Measurements from ENCODE around the gene GRIN2A. TPM values are rescaled to one million over a fixed set of nuclear protein-coding genes. Genes with fewer than 3 reads are reported as not detected.

Gene GRIN2A
- total and polyA plus RNA-seq, 2 donors (not counting 3 experiments of a cell fraction or from before 2014, with no cell fraction given) = not detected

DNA sequence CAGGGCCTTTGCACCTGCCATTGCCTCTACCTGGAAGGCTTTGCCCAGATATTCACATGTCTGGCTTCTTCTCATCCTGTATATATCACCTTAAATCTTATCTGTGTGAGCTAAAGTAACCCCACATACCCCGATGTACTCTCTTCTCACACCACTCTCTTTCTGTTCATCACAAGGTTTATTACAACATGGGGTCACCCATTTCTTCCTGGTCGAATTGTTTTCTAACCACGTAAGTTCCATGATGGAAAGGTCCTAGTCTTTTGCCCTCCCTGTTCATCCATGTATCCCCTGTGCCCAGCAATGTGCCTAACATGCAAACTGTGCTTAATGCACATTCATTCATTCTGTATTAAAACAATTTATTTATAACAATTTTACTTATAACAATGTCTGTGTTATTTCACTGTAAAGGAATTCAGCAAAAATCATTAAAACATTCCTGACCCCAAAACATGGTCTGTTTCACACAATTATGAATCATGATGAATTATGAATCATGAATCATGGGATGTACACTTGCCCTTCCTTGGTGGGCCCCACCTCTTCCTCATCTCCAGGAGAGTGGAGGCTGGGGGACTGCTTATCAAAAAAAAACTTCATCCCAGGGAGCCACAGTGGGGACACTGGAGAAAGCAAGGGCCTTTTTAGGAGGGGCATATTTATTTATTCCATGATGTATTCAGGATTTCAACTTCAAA is 336.4 kb downstream of the GRIN2A start:
- no peak for FAIRE-seq
- intact Hi-C loops (cut with micrococcal nuclease) (no loop called here), dilution Hi-C loops (cut with MboI; ENCODE audit: extremely low pct_ligation_motif_present, low sequenced_read_pairs) (no loop called here)
- Histone ChIP-seq H3K27ac (ENCODE audit: insufficient read depth, low read depth, low read length) (peak overlapping the region; percentile 58), H3K9me3 (replicated peaks; ENCODE audit: control insufficient read depth, insufficient read depth, low read length) (no peaks in the 10 kb centered on the region), H3K36me3 (ENCODE audit: control insufficient read depth in 2 of 2, extremely low read depth in 1 of 2, insufficient read depth in 2 of 2, low read length in 2 of 2) (no peaks in the 10 kb centered on the region), H3K27me3 (ENCODE audit: control insufficient read depth in 2 of 2, insufficient read depth in 2 of 2, low read length in 2 of 2) (no peaks in the 10 kb centered on the region), H4K20me1 (replicated peaks; ENCODE audit: control insufficient read depth, extremely low read depth, insufficient read depth, low read length) (no peaks in the 10 kb centered on the region), H2AFZ (ENCODE audit: low read depth, low read length) (no peak overlapping the region), H3K4me3 (replicated peaks in 1 of 3; ENCODE audit: insufficient read depth in 1 of 3, low read depth in 1 of 3, low read length in 3 of 3) (no peak overlapping the region), H3K79me2 (ENCODE audit: control insufficient read depth, insufficient read depth, low read length) (no peaks in the 10 kb centered on the region), H3K4me1 (ENCODE audit: control insufficient read depth, extremely low read depth, insufficient read depth, low read length) (peaks cover 26% of the 10 kb centered on the region), H3K9me1 (replicated peaks; ENCODE audit: control insufficient read depth, extremely low read depth, insufficient read depth, low read length) (no peaks in the 10 kb centered on the region), H3K9ac (replicated peaks; ENCODE audit: extremely low read depth, insufficient read depth, low read length) (no peak overlapping the region), H3K4me2 (ENCODE audit: insufficient read depth, low read length) (no peak overlapping the region)
- POLR2A ChIA-PET = no interaction called here
- peak; percentile 30 for DNase-seq (ENCODE audit: low read depth, low spot score)
- CTCF ChIA-PET = interaction anchor here (1.6 kb wide), 1 partner anchor 17 kb away, joined by 3 read pairs; no protein-coding TSS in a partner anchor
- BruUV-seq (replicated peaks) = no TSS peak
- peak; percentile 40 for TF ChIP-seq GATA2 (IDR thresholded peaks at IDR 0.05; ENCODE audit: insufficient read depth, insufficient read length, low read depth, low read length)
- peak; percentile 76 for TF ChIP-seq FOS (IDR thresholded peaks at IDR 0.05; ENCODE audit: borderline replicate concordance, insufficient read depth, low read length)
- no peak for TF ChIP-seq POLR2AphosphoS5 (IDR thresholded peaks at IDR 0.05; ENCODE audit: insufficient read depth, low read depth, low read length)
- TF ChIP-seq MYC (IDR thresholded peaks at IDR 0.05; ENCODE audit: low read depth, low read length) = no peak
- TF ChIP-seq, protein P1, sequence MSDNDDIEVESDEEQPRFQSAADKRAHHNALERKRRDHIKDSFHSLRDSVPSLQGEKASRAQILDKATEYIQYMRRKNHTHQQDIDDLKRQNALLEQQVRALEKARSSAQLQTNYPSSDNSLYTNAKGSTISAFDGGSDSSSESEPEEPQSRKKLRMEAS (IDR thresholded peaks at IDR 0.05; ENCODE audit: insufficient read depth, insufficient read length) = no peak
- TF ChIP-seq, protein P2, sequence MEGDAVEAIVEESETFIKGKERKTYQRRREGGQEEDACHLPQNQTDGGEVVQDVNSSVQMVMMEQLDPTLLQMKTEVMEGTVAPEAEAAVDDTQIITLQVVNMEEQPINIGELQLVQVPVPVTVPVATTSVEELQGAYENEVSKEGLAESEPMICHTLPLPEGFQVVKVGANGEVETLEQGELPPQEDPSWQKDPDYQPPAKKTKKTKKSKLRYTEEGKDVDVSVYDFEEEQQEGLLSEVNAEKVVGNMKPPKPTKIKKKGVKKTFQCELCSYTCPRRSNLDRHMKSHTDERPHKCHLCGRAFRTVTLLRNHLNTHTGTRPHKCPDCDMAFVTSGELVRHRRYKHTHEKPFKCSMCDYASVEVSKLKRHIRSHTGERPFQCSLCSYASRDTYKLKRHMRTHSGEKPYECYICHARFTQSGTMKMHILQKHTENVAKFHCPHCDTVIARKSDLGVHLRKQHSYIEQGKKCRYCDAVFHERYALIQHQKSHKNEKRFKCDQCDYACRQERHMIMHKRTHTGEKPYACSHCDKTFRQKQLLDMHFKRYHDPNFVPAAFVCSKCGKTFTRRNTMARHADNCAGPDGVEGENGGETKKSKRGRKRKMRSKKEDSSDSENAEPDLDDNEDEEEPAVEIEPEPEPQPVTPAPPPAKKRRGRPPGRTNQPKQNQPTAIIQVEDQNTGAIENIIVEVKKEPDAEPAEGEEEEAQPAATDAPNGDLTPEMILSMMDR (IDR thresholded peaks at IDR 0.05; ENCODE audit: extremely low read depth in 1 of 2, insufficient read depth in 1 of 2, low read depth in 1 of 2, low read length in 2 of 2) = no peak
- TF ChIP-seq EZH2 (IDR thresholded peaks at IDR 0.05; ENCODE audit: borderline replicate concordance, low read depth, low read length, severe bottlenecking) = no peak
- TF ChIP-seq JUN (IDR thresholded peaks at IDR 0.05; ENCODE audit: borderline replicate concordance, insufficient read depth, insufficient read length, low read depth) = peak; percentile 56
- no peak for TF ChIP-seq POLR2A (IDR thresholded peaks at IDR 0.05; ENCODE audit: low read depth, low read length)
